CD14-positive monocyte (primary cell): ENCODE results near the gene SRMS. TPM values are rescaled to one million over a fixed set of nuclear protein-coding genes. Genes with fewer than 3 reads are reported as not detected.

Source experiments
- DNase-seq, 3 donors: peaks; one replicate each; pipeline ENCODE4 v3.0.0-alpha.2; 2011 to 2022
- H2AFZ ChIP-seq: 2 replicates; pipeline ENCODE4 v1.6.0; 2012; ENCODE audit warnings: mild to moderate bottlenecking, low read depth, low read length, inconsistent platforms; ENCODE audit not compliant: insufficient read depth, poor library complexity, severe bottlenecking
- H3K27ac ChIP-seq, 2 donors: 1 replicate in 1 of 2; 2 replicates in 1 of 2; pipeline ENCODE4 v1.5.1; 2012 to 2013; ENCODE audit warnings: low read length in 2 of 2, control low read depth in 1 of 2, inconsistent platforms in 1 of 2, low read depth in 1 of 2, mild to moderate bottlenecking in 1 of 2
- H3K27me3 ChIP-seq, 2 donors: one replicate each; pipeline versions ENCODE4 v1.6.0 to v1.6.1; 2011 to 2013; ENCODE audit warnings: low read length in 2 of 2; ENCODE audit not compliant: control insufficient read depth in 2 of 2, insufficient read depth in 2 of 2
- H3K36me3 ChIP-seq, 2 donors: replicated peaks in 1 of 2; 1 replicate in 1 of 2; 2 replicates in 1 of 2; pipeline versions ENCODE4 v1.5.1 to v1.6.1; 2012 to 2013; ENCODE audit warnings: low read length in 2 of 2, control low read depth in 1 of 2, inconsistent platforms in 1 of 2, mild to moderate bottlenecking in 1 of 2; ENCODE audit not compliant: insufficient read depth in 2 of 2, control insufficient read depth in 1 of 2
- H3K4me1 ChIP-seq, 2 donors: 1 replicate in 1 of 2; 2 replicates in 1 of 2; pipeline versions ENCODE4 v1.5.1 to v1.6.1; 2012 to 2013; ENCODE audit warnings: low read length in 2 of 2, control low read depth in 1 of 2, inconsistent platforms in 1 of 2, mild to moderate bottlenecking in 1 of 2, moderate library complexity in 1 of 2; ENCODE audit not compliant: insufficient read depth in 2 of 2, control insufficient read depth in 1 of 2
- H3K4me2 ChIP-seq: replicated peaks from 2 replicates; pipeline ENCODE3; 2012; ENCODE audit warnings: low read length, moderate library complexity, mild to moderate bottlenecking; ENCODE audit not compliant: poor library complexity, severe bottlenecking; ENCODE audit errors: extremely low read depth
- H3K4me3 ChIP-seq, 3 experiments: fragments of 200-600 bp in 1 of 3; sonication (generic) in 1 of 3; replicated peaks in 1 of 3; 1 replicate in 2 of 3; 2 replicates in 1 of 3; pipeline ENCODE4 v1.5.1; 2011 to 2013; ENCODE audit warnings: low read length in 3 of 3, mild to moderate bottlenecking in 3 of 3, control low read depth in 2 of 3, low read depth in 2 of 3, inconsistent platforms in 1 of 3, moderate library complexity in 1 of 3
- H3K79me2 ChIP-seq: 2 replicates; pipeline ENCODE4 v1.6.0; 2012; ENCODE audit warnings: mild to moderate bottlenecking, control low read depth, inconsistent platforms, low read length, moderate library complexity; ENCODE audit not compliant: insufficient read depth
- H3K9ac ChIP-seq: 2 replicates; pipeline ENCODE4 v1.6.0; 2017; ENCODE audit warnings: low read length, mild to moderate bottlenecking; ENCODE audit not compliant: insufficient read depth, poor library complexity, severe bottlenecking
- H3K9me3 ChIP-seq, 2 donors: replicated peaks in 1 of 2; 1 replicate in 1 of 2; 2 replicates in 1 of 2; pipeline versions ENCODE4 v1.5.1 to v1.6.1; 2012 to 2013; ENCODE audit warnings: low read length in 2 of 2, control low read depth in 1 of 2; ENCODE audit not compliant: control insufficient read depth in 1 of 2, insufficient read depth in 1 of 2
- H4K20me1 ChIP-seq: 2 replicates; pipeline ENCODE4 v1.6.0; 2012; ENCODE audit warnings: mild to moderate bottlenecking, low read length, control low read depth, moderate library complexity; ENCODE audit not compliant: insufficient read depth
- H3K27ac Mint-ChIP-seq, 7 donors: one replicate each; pipeline ENCODE4 v1.8.0; 2020; ENCODE audit warnings: mild to moderate bottlenecking in 7 of 7, mixed read lengths in 7 of 7, moderate library complexity in 6 of 7, inconsistent platforms in 2 of 7
- H3K27me3 Mint-ChIP-seq, 3 donors: one replicate each; pipeline ENCODE4 v1.8.0; 2021 to 2022; ENCODE audit warnings: low read depth in 3 of 3, mild to moderate bottlenecking in 3 of 3, mixed read lengths in 3 of 3, moderate library complexity in 3 of 3, inconsistent platforms in 1 of 3
- H3K36me3 Mint-ChIP-seq, 2 donors: one replicate each; pipeline ENCODE4 v1.8.0; 2020; ENCODE audit warnings: mixed read lengths in 2 of 2, inconsistent platforms in 1 of 2, mild to moderate bottlenecking in 1 of 2
- H3K4me1 Mint-ChIP-seq: one replicate; pipeline ENCODE4 v1.8.0; 2020; ENCODE audit warnings: mild to moderate bottlenecking, mixed read lengths
- H3K4me3 Mint-ChIP-seq, 2 donors: one replicate each; pipeline ENCODE4 v1.8.0; 2020; ENCODE audit warnings: mild to moderate bottlenecking in 2 of 2, mixed read lengths in 2 of 2, moderate library complexity in 1 of 2
- H3K9me3 Mint-ChIP-seq, 7 donors: one replicate each; pipeline ENCODE4 v1.8.0; 2020 to 2022; ENCODE audit warnings: mixed read lengths in 7 of 7, mild to moderate bottlenecking in 6 of 7, moderate library complexity in 6 of 7, inconsistent platforms in 2 of 7
- CTCF ChIP-seq: fragments of 200-600 bp; IDR thresholded peaks from one replicate; pipeline ENCODE4 v1.8.0; 2022; ENCODE audit warnings: antibody characterized with exemption, mild to moderate bottlenecking
- WGBS: methylation state at CpG from one replicate; pipeline ENCODE4 v1.1.5; 2013; ENCODE audit warnings: missing lambda C conversion rate; ENCODE audit not compliant: insufficient coverage; 5-methylcytosine and 5-hydroxymethylcytosine counted together
- intact Hi-C, 2 donors: fragments of 100-400 bp; cut with micrococcal nuclease; formaldehyde crosslinking; loops; one replicate each; pipeline versions ENCODE4 v1.15.0 to v1.15.1; 2023
- polyA plus RNA-seq, 3 donors: library from polyadenylated mRNA; depleted of rRNA in 1 of 3; unstranded in 2 of 3; stranded (reverse) in 1 of 3; fragments of 300-500 nt in 2 of 3; fragments of >200 nt in 1 of 3; fragmentation: Illumina TruSeq in 2 of 3; gene quantifications; 1 replicate in 2 of 3; 2 replicates in 1 of 3; pipeline ENCODE4 v1.2.3, GENCODE V29; 2012 to 2021

The SRMS gene
- polyA plus RNA-seq, 3 donors, result not detected

GRCh38 chr20:63493563-63494020, 54.0 kb downstream of the SRMS start:
- Mint-ChIP-seq H3K9me3 (peaks cover 0 to 4% (median 3%) of the 10 kb centered on the region in 7 donors), H3K4me1 (peaks cover 5% of the 10 kb centered on the region), H3K4me3 (no peak overlapping the region), H3K27ac (no peak overlapping the region), H3K36me3 (no peaks in the 10 kb centered on the region), H3K27me3 (peaks cover 37 to 63% (median 43%) of the 10 kb centered on the region in 3 donors)
- Histone ChIP-seq H3K4me3 (no peak overlapping the region), H3K9me3 (no peaks in the 10 kb centered on the region), H3K27me3 (peaks cover 9 to 39% of the 10 kb centered on the region in 2 donors), H3K79me2 (no peaks in the 10 kb centered on the region), H4K20me1 (no peaks in the 10 kb centered on the region), H3K36me3 (no peaks in the 10 kb centered on the region), H3K4me2 (no peak overlapping the region), H3K27ac (no peak overlapping the region), H2AFZ (no peak overlapping the region), H3K4me1 (peaks cover 4 to 15% of the 10 kb centered on the region in 2 donors), H3K9ac (no peak overlapping the region)
- no peak for DNase-seq
- WGBS, result 80% methylated on average over 11 of the region's 13 CpGs
- intact Hi-C loops, result no loop called here
- TF ChIP-seq CTCF, result no peak

GRCh38 chr20:63492982-63493381, 54.6 kb downstream of the SRMS start:
- Histone ChIP-seq H3K4me3 (no peak overlapping the region), H3K27ac (no peak overlapping the region), H3K79me2 (no peaks in the 10 kb centered on the region), H3K4me1 (peaks cover 4 to 10% of the 10 kb centered on the region in 2 donors), H4K20me1 (no peaks in the 10 kb centered on the region), H2AFZ (no peak overlapping the region), H3K36me3 (no peaks in the 10 kb centered on the region), H3K9me3 (no peaks in the 10 kb centered on the region), H3K4me2 (no peak overlapping the region), H3K27me3 (peaks cover 9 to 35% of the 10 kb centered on the region in 2 donors), H3K9ac (no peak overlapping the region)
- DNase-seq, result no peak
- H3K4me3 Mint-ChIP-seq, result no peak overlapping the region
- peaks cover 5% of the 10 kb centered on the region for H3K4me1 Mint-ChIP-seq
- 95% methylated on average over 14 of the region's 14 CpGs for WGBS
- intact Hi-C loops, result no loop called here
- H3K27me3 Mint-ChIP-seq, result peaks cover 35 to 62% (median 41%) of the 10 kb centered on the region in 3 donors
- H3K9me3 Mint-ChIP-seq, result peaks cover 0 to 4% (median 3%) of the 10 kb centered on the region in 7 donors
- H3K27ac Mint-ChIP-seq, result no peak overlapping the region
- no peak for TF ChIP-seq CTCF
- no peaks in the 10 kb centered on the region for H3K36me3 Mint-ChIP-seq
